ENCODE measurements around the gene LPIN2.

Gene LPIN2

DNA sequence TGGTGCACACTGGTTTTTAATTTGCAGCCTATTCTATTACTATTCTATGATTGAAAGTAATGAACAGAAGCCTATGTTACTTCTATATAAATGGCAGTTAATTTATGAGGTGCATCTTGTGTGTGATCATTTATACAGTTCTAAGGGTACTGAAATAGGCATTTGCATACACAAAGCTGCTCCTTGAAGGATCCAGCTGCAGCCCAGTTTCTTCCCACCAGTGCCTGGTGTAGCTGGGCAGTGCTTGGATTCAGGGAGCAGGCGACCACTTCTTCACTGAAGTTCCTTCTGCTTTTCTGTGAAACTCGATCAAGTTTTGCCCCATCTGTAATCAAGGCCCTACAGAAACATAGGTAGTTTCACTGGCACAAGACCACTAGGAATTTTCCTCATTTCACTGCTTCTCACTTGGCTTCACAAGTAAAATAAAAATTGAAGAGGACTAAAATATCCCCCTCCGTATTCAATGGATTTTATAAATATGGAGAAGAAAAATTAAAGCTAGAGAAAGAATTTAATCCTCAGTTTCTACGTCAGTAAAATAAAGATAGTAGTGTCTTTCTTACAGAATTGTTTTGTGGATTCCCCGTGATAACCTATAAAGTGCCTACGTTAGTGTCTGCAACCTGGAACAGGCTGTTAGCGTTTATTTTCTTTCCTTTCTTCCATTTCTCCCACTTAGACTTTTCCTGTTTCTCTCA is 1.7 kb upstream of the LPIN2 start:
- no peaks in the 10 kb centered on the region; the same call in 1 of the 2 replicates for H3K36me3 ChIP-seq (ENCODE audit: low read length)
- H3K79me2 ChIP-seq (ENCODE audit: insufficient read depth, low read length), result peaks cover 21% of the 10 kb centered on the region
- no peak overlapping the region for H2AFZ ChIP-seq (ENCODE audit: low read depth, low read length, severe bottlenecking)
- H3F3A ChIP-seq (ENCODE audit: insufficient read depth), result no peaks in the 10 kb centered on the region
- H3K9me2 ChIP-seq (replicated peaks; ENCODE audit: insufficient read depth, low read length), result no peaks in the 10 kb centered on the region
- no peak overlapping the region for H3K27ac ChIP-seq (ENCODE audit: low read depth, low read length)
- no peak overlapping the region for H3K4me2 ChIP-seq (ENCODE audit: low read depth, low read length, poor library complexity, severe bottlenecking)
- H3K4me3 ChIP-seq (ENCODE audit: insufficient read depth, low read length, poor library complexity, severe bottlenecking), result no peak overlapping the region
- H3K9me3 ChIP-seq (ENCODE audit: insufficient read depth, low read length), result no peaks in the 10 kb centered on the region
- H3K27me3 ChIP-seq (ENCODE audit: low read length), result no peaks in the 10 kb centered on the region
- no peak overlapping the region for H3K9ac ChIP-seq (ENCODE audit: low read length)
- no peaks in the 10 kb centered on the region for H4K20me1 ChIP-seq (ENCODE audit: low read depth, low read length)
- TF ChIP-seq, protein P1, sequence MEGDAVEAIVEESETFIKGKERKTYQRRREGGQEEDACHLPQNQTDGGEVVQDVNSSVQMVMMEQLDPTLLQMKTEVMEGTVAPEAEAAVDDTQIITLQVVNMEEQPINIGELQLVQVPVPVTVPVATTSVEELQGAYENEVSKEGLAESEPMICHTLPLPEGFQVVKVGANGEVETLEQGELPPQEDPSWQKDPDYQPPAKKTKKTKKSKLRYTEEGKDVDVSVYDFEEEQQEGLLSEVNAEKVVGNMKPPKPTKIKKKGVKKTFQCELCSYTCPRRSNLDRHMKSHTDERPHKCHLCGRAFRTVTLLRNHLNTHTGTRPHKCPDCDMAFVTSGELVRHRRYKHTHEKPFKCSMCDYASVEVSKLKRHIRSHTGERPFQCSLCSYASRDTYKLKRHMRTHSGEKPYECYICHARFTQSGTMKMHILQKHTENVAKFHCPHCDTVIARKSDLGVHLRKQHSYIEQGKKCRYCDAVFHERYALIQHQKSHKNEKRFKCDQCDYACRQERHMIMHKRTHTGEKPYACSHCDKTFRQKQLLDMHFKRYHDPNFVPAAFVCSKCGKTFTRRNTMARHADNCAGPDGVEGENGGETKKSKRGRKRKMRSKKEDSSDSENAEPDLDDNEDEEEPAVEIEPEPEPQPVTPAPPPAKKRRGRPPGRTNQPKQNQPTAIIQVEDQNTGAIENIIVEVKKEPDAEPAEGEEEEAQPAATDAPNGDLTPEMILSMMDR (IDR thresholded peaks at IDR 0.05; ENCODE audit: insufficient read depth, low read length, poor library complexity, severe bottlenecking), result no peak
- no peak for TF ChIP-seq EZH2phosphoT487 (conservative IDR thresholded peaks at IDR 0.05; ENCODE audit: low read length)

DNA sequence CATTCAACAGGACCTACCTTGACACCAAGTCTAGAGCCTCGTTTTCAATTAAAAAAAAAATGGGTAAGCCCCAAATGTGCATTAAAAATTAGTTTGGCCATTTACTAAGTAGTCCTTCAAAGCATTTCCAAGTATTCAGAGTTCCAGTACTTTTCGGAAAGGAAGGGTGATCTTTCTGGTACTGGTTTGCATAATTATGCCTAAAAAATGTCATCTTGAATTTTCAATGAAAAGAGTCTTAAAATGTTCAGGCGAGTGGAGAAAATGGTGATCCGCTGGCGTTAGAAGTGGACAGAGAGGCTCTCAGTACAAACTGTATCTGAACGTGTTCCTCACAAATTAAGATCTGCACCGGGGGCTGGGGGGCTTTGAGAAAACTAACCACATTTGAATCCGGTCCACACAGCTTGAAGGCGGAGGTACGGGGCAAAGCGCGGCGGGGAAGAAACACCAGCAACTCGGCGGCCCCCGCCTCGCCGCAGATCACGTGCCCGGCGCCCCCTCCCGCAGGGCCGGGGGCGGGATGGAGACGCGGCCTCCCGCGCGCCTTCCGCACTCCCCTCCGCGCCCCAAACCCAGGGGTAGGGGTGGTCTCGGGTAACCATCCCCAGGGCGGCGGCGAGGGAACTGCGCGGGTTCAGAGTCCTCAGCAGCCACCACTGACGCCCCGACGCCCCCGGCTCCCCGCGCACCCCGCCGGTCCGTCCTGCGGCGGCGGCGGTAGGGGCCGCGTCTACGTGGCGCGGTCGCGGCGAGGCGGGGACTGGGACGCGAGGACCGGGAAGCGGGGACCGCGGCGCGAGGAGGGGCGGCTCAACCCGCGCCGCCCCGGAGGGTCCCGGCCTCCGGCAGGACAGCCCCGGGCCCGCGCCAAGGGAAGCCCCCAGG is 564 bp downstream of the LPIN2 start:
- peak overlapping the region; percentile 77 for H2AFZ ChIP-seq (ENCODE audit: low read depth, low read length, severe bottlenecking)
- peak overlapping the region; percentile 71 for H3K27ac ChIP-seq (ENCODE audit: low read depth, low read length)
- no peaks in the 10 kb centered on the region for H3K27me3 ChIP-seq (ENCODE audit: low read length)
- H3K9me3 ChIP-seq (ENCODE audit: insufficient read depth, low read length), result no peaks in the 10 kb centered on the region
- H3F3A ChIP-seq (ENCODE audit: insufficient read depth), result no peaks in the 10 kb centered on the region
- H3K9me2 ChIP-seq (replicated peaks; ENCODE audit: insufficient read depth, low read length), result no peaks in the 10 kb centered on the region
- peaks cover 25% of the 10 kb centered on the region for H3K79me2 ChIP-seq (ENCODE audit: insufficient read depth, low read length)
- H3K9ac ChIP-seq (ENCODE audit: low read length), result peak overlapping the region; percentile 73
- peak overlapping the region; percentile 70 for H3K4me2 ChIP-seq (ENCODE audit: low read depth, low read length, poor library complexity, severe bottlenecking)
- H3K36me3 ChIP-seq (ENCODE audit: low read length), result no peaks in the 10 kb centered on the region; the same call in 1 of the 2 replicates
- peak overlapping the region; percentile 65 for H3K4me3 ChIP-seq (ENCODE audit: insufficient read depth, low read length, poor library complexity, severe bottlenecking)
- TF ChIP-seq, protein P1 (IDR thresholded peaks at IDR 0.05; ENCODE audit: insufficient read depth, low read length, poor library complexity, severe bottlenecking), result no peak
- no peak for TF ChIP-seq EZH2phosphoT487 (conservative IDR thresholded peaks at IDR 0.05; ENCODE audit: low read length)
- H4K20me1 ChIP-seq (ENCODE audit: low read depth, low read length), result no peaks in the 10 kb centered on the region

DNA sequence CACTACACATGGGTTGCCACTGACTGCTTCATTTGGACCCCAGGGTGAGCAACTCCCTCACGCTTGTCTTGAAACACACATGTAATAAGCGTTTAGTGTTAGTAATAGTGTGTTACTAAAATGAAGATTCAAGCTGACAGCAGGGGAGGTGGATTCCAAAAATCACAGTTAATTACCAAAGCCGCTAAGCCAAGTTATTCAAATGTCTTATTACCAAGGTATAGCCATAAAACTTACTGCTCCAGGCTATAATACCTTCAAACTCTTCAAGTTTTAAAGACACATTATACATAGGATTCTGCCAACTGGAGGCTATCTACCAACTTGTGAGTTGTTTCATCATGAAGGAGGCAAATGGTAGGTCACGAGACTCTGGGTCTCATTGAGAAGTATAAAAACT is 2.9 kb downstream of the LPIN2 start:
- Histone ChIP-seq H3K79me2 (ENCODE audit: insufficient read depth, low read length) (peaks cover 33% of the 10 kb centered on the region), H3K9me3 (ENCODE audit: insufficient read depth, low read length) (no peaks in the 10 kb centered on the region), H4K20me1 (ENCODE audit: low read depth, low read length) (no peaks in the 10 kb centered on the region), H3K36me3 (ENCODE audit: low read length) (peaks cover 2% of the 10 kb centered on the region; the same call in 1 of the 2 replicates), H3K27ac (ENCODE audit: low read depth, low read length) (no peak overlapping the region), H3K4me3 (ENCODE audit: insufficient read depth, low read length, poor library complexity, severe bottlenecking) (no peak overlapping the region), H3F3A (ENCODE audit: insufficient read depth) (no peaks in the 10 kb centered on the region), H3K4me2 (ENCODE audit: low read depth, low read length, poor library complexity, severe bottlenecking) (no peak overlapping the region), H3K9me2 (replicated peaks; ENCODE audit: insufficient read depth, low read length) (no peaks in the 10 kb centered on the region), H2AFZ (ENCODE audit: low read depth, low read length, severe bottlenecking) (no peak overlapping the region), H3K9ac (ENCODE audit: low read length) (no peak overlapping the region), H3K27me3 (ENCODE audit: low read length) (no peaks in the 10 kb centered on the region)
- no peak for TF ChIP-seq EZH2phosphoT487 (conservative IDR thresholded peaks at IDR 0.05; ENCODE audit: low read length)
- TF ChIP-seq, protein P1 (IDR thresholded peaks at IDR 0.05; ENCODE audit: insufficient read depth, low read length, poor library complexity, severe bottlenecking), result no peak

Measured in SU-DHL-6 (cell line).